OCI-LY7 (cell line): Measurements from ENCODE around the gene FAM163A.
"Not testable (repeated sequence)": the region's sequence is repeated elsewhere in the genome, so short reads cannot be mapped to it uniquely, and the experiment has no call there.

ENCODE experiments used
- EZH2phosphoT487 ChIP-seq: fragments of 200-600 bp; sonication (generic); IDR thresholded peaks from 2 replicates; pipeline ENCODE4 v1.6.1; 2018; ENCODE audit warnings: low read depth, borderline replicate concordance, mild to moderate bottlenecking, mixed run types, antibody characterized with exemption, low read length, moderate library complexity, mixed read lengths
- TF ChIP-seq, protein P1 (sequence below): fragments of 200-600 bp; sonication (generic); conservative IDR thresholded peaks from 2 replicates; pipeline ENCODE4 v1.5.1; 2014; ENCODE audit warnings: mild to moderate bottlenecking, antibody characterized with exemption, low read length, moderate library complexity, mixed read lengths

DNA sequence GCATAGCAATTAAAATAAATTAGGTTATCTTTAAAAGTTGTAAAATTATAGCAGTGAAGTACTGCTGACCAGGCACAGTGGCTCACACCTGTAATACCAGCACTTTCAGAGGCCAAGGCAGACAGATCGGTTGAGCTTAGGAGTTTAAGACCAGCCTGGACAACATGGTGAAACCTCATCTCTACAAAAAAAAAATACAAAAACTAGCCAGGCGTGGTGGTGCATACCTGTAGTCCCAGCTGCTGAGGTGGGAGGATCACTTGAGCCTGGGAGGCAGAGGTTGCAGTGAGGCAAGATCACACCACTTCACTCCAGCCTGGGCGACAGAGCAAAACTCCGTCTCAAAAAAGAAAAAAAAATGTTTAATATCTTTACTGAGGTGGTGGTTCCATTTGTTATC is 112.7 kb downstream of the FAM163A start:
- TF ChIP-seq, protein P1, sequence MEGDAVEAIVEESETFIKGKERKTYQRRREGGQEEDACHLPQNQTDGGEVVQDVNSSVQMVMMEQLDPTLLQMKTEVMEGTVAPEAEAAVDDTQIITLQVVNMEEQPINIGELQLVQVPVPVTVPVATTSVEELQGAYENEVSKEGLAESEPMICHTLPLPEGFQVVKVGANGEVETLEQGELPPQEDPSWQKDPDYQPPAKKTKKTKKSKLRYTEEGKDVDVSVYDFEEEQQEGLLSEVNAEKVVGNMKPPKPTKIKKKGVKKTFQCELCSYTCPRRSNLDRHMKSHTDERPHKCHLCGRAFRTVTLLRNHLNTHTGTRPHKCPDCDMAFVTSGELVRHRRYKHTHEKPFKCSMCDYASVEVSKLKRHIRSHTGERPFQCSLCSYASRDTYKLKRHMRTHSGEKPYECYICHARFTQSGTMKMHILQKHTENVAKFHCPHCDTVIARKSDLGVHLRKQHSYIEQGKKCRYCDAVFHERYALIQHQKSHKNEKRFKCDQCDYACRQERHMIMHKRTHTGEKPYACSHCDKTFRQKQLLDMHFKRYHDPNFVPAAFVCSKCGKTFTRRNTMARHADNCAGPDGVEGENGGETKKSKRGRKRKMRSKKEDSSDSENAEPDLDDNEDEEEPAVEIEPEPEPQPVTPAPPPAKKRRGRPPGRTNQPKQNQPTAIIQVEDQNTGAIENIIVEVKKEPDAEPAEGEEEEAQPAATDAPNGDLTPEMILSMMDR = not testable (repeated sequence)
- TF ChIP-seq EZH2phosphoT487 = not testable (repeated sequence)
